K562 (cell line): ENCODE measurements around the gene CCDC187. TPM values are rescaled to one million over a fixed set of nuclear protein-coding genes. Genes with fewer than 3 reads are reported as not detected.
A peak's percentile ranks its signal among the peaks of the same experiment; 100 is the strongest.

Experiments
- CAMTA2 ChIP-seq: fragments of 250-450 bp; sonication (Bioruptor Pico); conservative IDR thresholded peaks from 2 replicates; pipeline ENCODE4 v1.5.1; 2022
- ETV5 ChIP-seq: sonication (generic); formaldehyde crosslinking; IDR thresholded peaks from 2 replicates; pipeline ENCODE4 v1.4.0; 2020; ENCODE audit warnings: low read depth, mild to moderate bottlenecking, missing genetic modification reagents
- FOXA3 ChIP-seq, 2 experiments: fragments of 450-650 bp in 1 of 2; sonication (generic) in 1 of 2; formaldehyde crosslinking; IDR thresholded peaks in 1 of 2; conservative IDR thresholded peaks in 1 of 2; 2 replicates each; pipeline versions ENCODE4 v1.4.0 to v1.8.0; 2020 to 2022; ENCODE audit warnings: mild to moderate bottlenecking in 2 of 2, missing genetic modification reagents in 1 of 2
- FOXP1 ChIP-seq: sonication (generic); formaldehyde crosslinking; IDR thresholded peaks from 2 replicates; pipeline ENCODE4 v1.8.0; 2022; ENCODE audit warnings: mild to moderate bottlenecking, missing genetic modification reagents
- HMG20B ChIP-seq: fragments of 250-450 bp; sonication (Bioruptor Pico); IDR thresholded peaks from 2 replicates; pipeline ENCODE4 v1.5.0; 2021; ENCODE audit warnings: mild to moderate bottlenecking
- IFI16 ChIP-seq: fragments of 250-450 bp; sonication (Bioruptor Pico); IDR thresholded peaks from 2 replicates; pipeline ENCODE4 v2.1.2; 2022; ENCODE audit warnings: mild to moderate bottlenecking, inconsistent platforms
- KDM2B ChIP-seq: fragments of 250-450 bp; sonication (Bioruptor Pico); IDR thresholded peaks from 2 replicates; pipeline ENCODE4 v1.8.0; 2021; ENCODE audit warnings: mild to moderate bottlenecking, moderate library complexity
- NCOA6 ChIP-seq: fragments of 450-650 bp; IDR thresholded peaks from 2 replicates; pipeline ENCODE4 v1.6.1; 2017; ENCODE audit warnings: mild to moderate bottlenecking
- RBFOX2 ChIP-seq: fragments of 200-400 bp; formaldehyde crosslinking; IDR thresholded peaks from 2 replicates; pipeline ENCODE4 v1.6.1; 2017; ENCODE audit warnings: low read depth, mild to moderate bottlenecking, low read length, moderate library complexity
- RBM17 ChIP-seq: fragments of 200-400 bp; formaldehyde crosslinking; IDR thresholded peaks from 2 replicates; pipeline ENCODE4 v1.6.1; 2017; ENCODE audit warnings: low read depth, mild to moderate bottlenecking, low read length, borderline replicate concordance
- RREB1 ChIP-seq: fragments of 250-450 bp; sonication (Bioruptor Pico); IDR thresholded peaks from 2 replicates; pipeline ENCODE4 v1.4.0; 2020
- THRA ChIP-seq: fragments of 450-650 bp; IDR thresholded peaks from 2 replicates; pipeline ENCODE4 v1.6.1; 2017; ENCODE audit warnings: mild to moderate bottlenecking, moderate library complexity
- USF1 ChIP-seq: sonication (generic); formaldehyde crosslinking; IDR thresholded peaks from 2 replicates; pipeline ENCODE4 v1.9.0; 2022; ENCODE audit warnings: mild to moderate bottlenecking, missing genetic modification reagents
- YY1 ChIP-seq, 3 experiments: IDR thresholded peaks; 2 replicates each; pipeline ENCODE4 v1.6.1; 2011; ENCODE audit warnings: low read length in 2 of 3, mild to moderate bottlenecking in 2 of 3, moderate library complexity in 2 of 3, borderline replicate concordance in 1 of 3, control low read depth in 1 of 3, low read depth in 1 of 3; ENCODE audit not compliant: insufficient read depth in 3 of 3, insufficient replicate concordance in 2 of 3, control insufficient read depth in 1 of 3, insufficient read length in 1 of 3; ENCODE audit errors: extremely low read depth in 1 of 3
- ZFP36 ChIP-seq: fragments of 150-350 bp; IDR thresholded peaks from 2 replicates; pipeline ENCODE4 v1.6.1; 2018; ENCODE audit warnings: low read length, low read depth; ENCODE audit not compliant: partially characterized antibody
- ZKSCAN1 ChIP-seq: fragments of 150-350 bp; IDR thresholded peaks from 2 replicates; pipeline ENCODE4 v1.6.1; 2016; ENCODE audit warnings: low read depth, low read length
- ZNF184 ChIP-seq: sonication (generic); formaldehyde crosslinking; IDR thresholded peaks from 2 replicates; pipeline ENCODE4 v1.5.0; 2020; ENCODE audit warnings: missing genetic modification reagents
- ZNF263 ChIP-seq: sonication (generic); formaldehyde crosslinking; IDR thresholded peaks from 2 replicates; pipeline ENCODE4 v1.8.0; 2022; ENCODE audit warnings: mild to moderate bottlenecking, missing genetic modification reagents, borderline replicate concordance
- ZNF347 ChIP-seq: fragments of 450-650 bp; formaldehyde crosslinking; IDR thresholded peaks from 2 replicates; pipeline ENCODE4 v1.4.0; 2020; ENCODE audit warnings: low read depth, mild to moderate bottlenecking, moderate library complexity
- ZSCAN29 ChIP-seq: fragments of 450-650 bp; IDR thresholded peaks from 2 replicates; pipeline ENCODE4 v1.6.1; 2017
- polyA plus RNA-seq, 8 experiments: library from polyadenylated mRNA; depleted of rRNA in 4 of 8; stranded (reverse) in 5 of 8; unstranded in 3 of 8; fragments of >200 nt; fragmentation: Nextera tagmentation in 2 of 8; fragmentation: Illumina TruSeq in 1 of 8; extraction: Ambion mirVana in 2 of 8; extraction: Trizol in 1 of 8; gene quantifications; 2 replicates each; pipeline versions ENCODE4 v1.2.1 to v1.2.3, GENCODE V29; 2011 to 2014; ENCODE audit warnings: inconsistent platforms in 1 of 8, missing spikeins in 1 of 8
- total RNA-seq, 7 experiments: library from RNA; depleted of rRNA in 6 of 7; stranded (reverse); fragments of >200 nt in 6 of 7; fragmentation: Illumina TruSeq in 2 of 7; extraction: Trizol in 2 of 7; gene quantifications; 2 replicates each; pipeline versions ENCODE4 v1.2.1 to v1.2.3, GENCODE V29; 2011 to 2021; ENCODE audit warnings: low replicate concordance in 1 of 7

CCDC187 gene
- total and polyA plus RNA-seq, 9 of the 15 experiments (the other 6 are each of a cell fraction or from before 2014, with no cell fraction given): not detected

- TF ChIP-seq RREB1 (0 out of 2 replicates have a peak, but pooled peaks have one; percentile 18), FOXP1 (CRISPR knock-in tag) (no peak), IFI16 (CRISPR knock-in tag) (no peak), FOXA3 (CRISPR knock-in tag; conservative IDR thresholded peaks at IDR 0.05 in 1 of 2, IDR thresholded peaks at IDR 0.05 in 1 of 2) (0 out of 4 replicates have a peak, but pooled peaks of 1 of the 2 experiments have one; percentile 22), KDM2B (peak; percentile 87; the same call in 1 of the 2 replicates), THRA (no peak), ZNF263 (CRISPR knock-in tag) (peak; percentile 22; the same call in 1 of the 2 replicates), ETV5 (no peak), NCOA6 (no peak), YY1 (IDR thresholded peaks at IDR 0.05; ENCODE audit: borderline replicate concordance in 1 of 3, control insufficient read depth in 1 of 3, extremely low read depth in 1 of 3, insufficient read depth in 3 of 3, insufficient read length in 1 of 3, insufficient replicate concordance in 2 of 3, low read depth in 1 of 3, low read length in 2 of 3) (peak in 2 of 3 experiments; percentile 36 to 59), ZKSCAN1 (0 out of 2 replicates have a peak, but pooled peaks have one; percentile 21), RBM17 (no peak), HMG20B (no peak), USF1 (CRISPR knock-in tag) (peak; percentile 39; the same call in 1 of the 2 replicates), RBFOX2 (peak; percentile 70), ZSCAN29 (no peak), ZNF184 (no peak), CAMTA2 (CRISPR knock-in tag) (no peak), ZNF347 (no peak), ZFP36 (peak; percentile 99)
Measured at GRCh38 chr9:136267261-136268111, 36.4 kb downstream of the CCDC187 start (continued).
